HG02840 (cell line): ENCODE results near the gene P2RX2.

Experiments
- ATAC-seq: cut with Tn5 transposase; IDR thresholded peaks from one replicate; pipeline ENCODE4 v1.9.1; 2021; ENCODE audit warnings: mild to moderate bottlenecking, moderate library complexity, moderate number of reproducible peaks; ENCODE audit not compliant: unreplicated experiment, low FRiP score

Gene P2RX2

DNA sequence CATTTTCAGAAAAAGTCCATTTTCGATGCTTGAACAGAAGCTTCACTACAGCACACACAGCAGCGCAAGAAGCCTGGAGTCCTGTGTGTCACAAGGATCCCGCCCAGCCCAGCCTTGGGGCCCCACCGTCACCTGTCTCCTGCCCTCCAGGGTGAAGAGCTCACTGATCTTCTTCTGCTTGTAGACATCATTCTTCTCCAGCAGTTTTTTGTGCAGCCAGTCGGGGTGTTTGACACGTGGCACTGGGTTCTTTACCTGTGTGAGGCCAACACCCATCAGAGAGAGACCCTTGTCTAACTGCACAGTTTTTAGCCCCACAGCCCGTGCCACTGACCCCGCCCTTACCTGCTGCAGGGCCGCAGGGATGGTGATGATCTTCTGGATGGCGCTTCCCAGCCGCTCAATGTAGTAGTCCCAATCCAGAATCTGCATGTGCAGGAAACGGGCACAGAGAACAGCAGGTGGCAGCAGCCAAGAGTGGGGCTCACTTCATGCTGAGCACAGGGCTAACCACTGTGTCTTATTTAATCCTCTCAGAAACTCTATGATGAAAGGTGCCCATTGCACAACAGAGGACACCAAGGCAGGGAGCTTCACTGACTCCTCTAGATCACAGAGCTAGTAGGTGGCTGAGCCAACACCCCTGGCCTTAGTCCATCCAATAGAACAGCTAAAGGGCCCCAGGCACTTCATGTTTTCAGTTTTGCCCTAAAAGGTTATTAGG is 38.6 kb downstream of the P2RX2 start:
- ATAC-seq, result no peak

DNA sequence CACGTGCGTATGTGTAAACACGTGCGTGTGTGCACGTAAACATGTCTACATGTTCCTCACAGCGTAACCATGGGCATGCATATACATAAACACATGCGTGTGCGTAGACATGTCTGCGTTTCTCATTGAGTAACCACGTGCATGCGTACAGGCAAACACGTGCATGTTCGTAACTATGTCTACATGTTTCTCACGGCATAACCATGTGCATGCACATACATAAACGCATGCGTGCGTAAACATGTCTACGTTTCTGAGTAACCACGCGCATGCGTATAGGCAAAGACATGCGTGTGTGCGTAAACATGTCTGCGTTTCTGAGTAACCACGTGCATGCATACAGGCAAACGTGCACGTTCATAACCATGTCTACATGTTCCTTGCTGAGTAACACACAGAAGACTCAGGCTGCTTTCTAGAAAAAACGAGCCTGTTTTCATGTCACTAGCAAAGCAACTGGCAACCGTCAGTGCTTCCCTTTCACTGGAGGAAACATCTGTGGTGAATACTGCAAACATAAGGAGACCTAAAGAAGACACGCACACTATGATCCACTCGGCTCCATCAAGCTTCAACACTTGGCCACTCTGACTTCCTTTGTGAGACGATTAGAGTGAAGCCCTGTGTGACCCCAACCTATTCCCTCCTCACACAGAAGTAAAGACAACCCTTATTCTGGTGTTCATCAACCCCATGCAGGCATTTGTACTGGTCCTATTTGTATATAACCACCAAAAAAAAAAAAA is 39.7 kb downstream of the P2RX2 start:
- ATAC-seq, result no peak

DNA sequence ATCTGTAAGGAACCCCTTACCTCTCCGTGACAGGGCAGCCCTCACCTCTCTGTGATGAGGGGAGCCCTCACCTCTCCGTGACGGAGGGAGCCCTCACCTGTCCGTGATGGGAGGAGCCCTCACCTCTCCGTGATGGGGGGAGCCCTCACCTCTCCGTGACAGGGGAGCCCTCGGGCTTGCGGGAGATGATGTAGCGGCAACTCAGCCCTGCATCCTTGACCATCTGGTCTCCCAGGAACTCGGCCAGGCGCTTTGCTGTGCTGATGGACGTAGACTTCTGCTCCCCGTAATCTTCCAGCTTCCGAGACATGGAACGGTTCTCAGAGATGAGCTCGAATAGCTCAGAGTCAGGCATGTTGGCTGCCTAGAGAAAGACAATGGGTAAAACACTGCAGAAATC is 40.6 kb downstream of the P2RX2 start:
- no peak for ATAC-seq

DNA sequence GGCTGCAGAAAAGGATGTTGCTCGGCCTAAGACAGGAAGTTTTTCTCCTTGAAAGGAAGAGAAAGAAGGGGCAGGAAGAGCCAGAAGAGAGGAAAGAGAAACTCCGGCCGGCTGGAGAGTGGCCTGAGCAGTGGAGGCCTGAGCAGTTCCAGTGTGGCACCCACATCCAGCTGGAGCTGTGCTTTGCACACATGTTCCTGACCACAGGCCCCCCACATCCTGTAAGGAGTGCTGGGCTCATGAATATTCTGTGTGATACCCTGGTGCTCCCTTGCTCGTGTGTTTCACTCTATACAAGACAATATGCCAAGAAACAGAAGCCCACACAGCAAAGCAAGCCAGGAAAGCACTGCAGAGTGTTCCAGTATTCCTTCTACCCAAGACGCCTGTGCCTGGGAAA is 41.5 kb downstream of the P2RX2 start:
- no peak for ATAC-seq

DNA sequence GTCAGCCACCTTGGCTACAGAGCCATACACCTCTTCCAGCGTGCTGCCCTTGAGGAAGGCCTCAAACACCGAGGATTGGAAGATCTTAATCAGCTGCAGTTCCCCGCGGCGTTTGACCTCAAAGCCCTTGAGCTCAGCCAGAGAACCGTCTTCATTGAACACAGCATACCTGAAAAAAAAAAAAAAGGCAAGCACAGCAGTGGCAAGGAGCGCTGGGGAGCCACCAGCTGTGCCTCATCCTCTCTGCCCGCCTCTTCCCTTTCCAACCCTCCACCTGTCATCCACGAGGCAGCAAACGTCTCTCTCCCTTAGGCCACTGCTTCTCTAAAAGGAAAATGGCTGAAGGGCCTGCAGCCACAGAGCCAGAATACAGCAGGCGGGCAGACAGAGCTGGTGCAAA is 42.4 kb downstream of the P2RX2 start:
- no peak for ATAC-seq

DNA sequence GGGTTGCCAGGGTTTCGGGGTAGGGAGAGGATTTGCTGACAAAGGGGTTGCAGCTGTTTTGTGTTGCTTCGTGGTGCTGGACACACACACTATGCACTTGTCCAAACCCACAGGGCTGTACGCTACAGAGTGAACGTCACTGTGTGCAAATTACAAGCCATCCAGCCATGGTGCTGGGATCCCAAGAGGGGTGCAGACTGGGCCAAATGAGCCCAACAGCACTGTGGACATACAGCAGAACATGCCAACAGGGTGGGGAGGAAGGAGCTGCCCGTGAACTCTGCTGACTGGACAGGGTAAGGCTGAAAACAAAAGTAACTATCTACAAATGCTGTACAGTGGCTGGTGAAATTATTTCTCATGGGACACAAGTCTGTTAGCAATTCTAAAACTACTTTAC is 43.4 kb downstream of the P2RX2 start:
- no peak for ATAC-seq

DNA sequence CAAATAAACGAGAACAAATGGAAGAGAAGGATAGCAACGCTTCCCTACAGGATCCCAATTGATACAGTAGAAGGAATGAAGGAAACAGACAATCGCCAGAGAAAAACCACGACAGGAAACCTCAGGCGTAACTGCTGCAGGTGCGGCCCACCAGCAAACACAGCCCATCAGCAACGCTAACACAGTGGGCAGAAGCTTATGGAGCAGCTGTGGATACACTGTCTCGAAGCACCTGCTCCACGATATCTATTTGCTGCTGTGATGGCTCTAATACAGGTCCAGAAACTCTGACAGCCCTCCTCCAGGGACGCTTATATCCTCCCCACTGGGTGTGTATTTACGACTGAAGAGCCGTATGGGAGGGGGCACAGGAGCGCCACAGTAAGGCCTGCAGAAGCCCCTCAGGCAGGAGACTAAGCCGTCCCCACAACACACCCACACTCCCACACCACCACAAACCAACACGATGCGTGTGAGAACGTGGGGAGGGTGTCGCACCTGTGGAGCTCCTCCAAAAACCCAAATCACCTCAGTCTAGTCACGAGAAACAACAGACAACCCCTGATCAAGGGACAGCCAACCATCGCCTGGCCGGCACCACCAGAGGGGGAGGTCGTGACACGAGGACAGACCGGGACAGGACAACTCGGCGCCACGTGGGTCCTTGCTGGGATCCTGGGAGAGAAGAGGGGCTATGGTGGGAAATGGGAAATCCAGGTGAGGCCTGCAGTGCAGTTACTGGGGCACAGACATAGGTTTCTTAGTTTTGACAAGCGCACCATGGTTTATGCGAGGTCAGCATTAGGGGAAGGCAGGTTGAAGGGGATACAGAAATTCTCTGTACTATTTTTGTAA is 44.6 kb downstream of the P2RX2 start:
- ATAC-seq, result no peak

DNA sequence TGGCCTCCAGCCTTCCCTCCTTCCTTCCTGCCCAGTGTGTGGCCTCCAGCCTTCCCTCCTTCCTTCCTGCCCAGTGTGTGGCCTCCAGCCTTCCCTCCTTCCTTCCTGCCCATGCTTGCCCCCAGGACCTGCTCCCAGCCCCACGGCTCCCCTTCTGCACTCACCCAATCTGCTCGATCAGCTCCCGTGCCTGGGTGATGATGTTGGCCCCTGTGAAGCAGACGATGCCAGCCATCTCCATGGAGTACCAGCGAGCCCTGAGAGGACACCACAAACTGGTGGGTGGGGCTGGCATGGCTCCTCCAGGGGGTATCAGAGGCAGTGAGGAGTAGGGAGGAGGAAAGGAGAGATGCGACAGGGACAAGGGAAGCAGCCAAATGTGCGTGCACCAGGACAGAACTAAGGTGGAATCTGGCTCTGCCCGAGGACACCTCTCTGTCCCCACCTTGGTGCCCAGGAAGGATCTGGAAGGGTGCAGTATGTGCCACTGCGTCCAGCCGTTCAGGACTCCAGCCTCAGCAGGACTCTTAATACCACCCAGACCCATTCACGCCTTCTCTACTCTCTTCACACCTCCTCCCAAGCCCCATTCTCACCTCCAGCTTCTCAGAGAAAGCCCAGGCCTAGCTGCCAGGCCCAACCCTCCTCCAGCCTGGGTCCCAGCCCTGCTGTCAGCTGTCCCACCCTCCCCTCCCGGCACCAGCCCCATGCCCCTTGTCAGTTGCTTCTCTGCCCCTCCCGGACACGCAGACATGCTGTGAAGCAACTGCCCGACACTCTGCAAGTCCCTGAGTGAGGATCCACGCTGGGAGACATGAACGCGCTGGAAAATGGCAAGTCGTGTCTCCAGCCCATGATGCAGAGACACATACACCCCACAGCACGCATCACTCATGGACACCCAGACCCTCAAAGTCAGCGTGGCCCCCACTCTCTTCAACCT is 45.9 kb downstream of the P2RX2 start:
- no peak for ATAC-seq

DNA sequence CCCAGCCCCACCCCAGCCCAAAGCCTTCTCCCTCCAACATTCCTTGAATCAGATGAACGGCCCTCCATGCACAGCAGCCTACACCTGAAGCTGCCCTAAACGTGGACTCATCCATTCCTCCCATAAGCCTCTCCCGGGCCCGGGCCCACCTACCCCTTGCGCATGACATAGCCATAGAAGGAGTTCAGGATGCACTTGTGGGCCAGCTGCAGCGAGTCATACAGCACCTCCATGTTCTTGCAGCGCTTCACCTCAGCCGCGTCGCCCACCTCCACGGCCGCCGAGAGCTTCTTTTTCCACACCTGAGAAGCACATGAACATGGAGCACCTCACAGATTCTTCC is 46.5 kb downstream of the P2RX2 start:
- no peak for ATAC-seq

DNA sequence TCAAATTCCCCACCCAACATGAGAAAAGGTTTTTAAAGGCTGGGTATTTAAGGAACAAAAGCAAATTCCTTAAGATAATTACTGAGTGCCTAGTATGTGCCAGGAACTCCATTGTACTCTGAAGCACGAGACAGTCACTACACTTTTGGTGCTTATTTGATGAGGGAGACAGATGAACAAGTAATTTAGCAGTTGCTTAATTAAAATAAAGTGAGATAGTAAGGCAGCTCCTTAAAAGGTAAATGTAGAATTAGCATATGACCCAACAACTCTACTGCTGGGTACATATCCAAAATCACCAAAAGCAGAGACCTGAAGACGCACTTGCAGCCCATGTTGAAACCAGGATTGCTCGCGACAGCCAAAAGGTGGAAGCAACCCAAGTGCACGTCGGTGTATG is 47.2 kb downstream of the P2RX2 start:
- ATAC-seq, result no peak

DNA sequence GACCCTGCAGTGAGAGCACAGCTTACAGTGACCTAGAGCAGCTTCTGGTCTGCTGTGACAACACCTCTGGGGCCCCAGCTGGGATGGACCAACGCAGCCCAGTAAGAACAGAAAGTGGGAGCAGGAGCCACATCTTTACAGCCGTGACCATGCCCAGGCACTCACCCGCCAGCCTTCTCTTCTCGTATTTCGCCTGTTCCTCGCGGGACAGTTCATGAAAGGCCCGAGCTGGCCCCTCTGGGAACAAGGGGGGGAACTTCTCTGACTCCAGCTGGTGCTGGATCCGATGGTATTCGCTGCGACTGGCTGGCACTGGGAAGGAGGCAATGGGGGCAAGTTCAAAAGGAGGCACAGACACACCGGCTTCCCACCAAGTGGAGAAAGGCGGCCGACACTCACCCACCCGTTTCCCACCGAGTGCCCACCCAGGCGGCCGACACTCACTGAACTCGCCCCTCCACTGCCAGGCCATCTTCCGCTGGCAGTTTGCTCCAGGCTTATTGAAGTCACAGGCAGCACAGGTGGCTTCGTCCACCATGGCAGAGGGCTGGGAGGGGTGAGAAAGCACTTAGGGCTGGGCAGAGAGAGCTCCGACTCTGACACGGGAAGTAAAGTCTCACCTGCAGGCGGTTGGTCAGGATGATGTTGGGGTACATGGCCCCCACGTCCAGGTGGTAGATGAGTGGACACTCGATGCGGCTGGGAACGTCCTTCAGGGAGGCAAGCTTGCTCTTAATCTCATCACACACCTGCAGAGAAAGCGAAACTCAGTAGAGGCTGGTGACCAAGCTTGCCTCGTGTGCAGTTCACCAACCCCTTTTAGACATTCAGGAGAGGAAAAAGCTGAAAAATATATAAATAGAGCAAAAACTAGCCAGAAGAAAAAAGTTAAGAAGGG is 49.9 kb downstream of the P2RX2 start:
- no peak for ATAC-seq

DNA sequence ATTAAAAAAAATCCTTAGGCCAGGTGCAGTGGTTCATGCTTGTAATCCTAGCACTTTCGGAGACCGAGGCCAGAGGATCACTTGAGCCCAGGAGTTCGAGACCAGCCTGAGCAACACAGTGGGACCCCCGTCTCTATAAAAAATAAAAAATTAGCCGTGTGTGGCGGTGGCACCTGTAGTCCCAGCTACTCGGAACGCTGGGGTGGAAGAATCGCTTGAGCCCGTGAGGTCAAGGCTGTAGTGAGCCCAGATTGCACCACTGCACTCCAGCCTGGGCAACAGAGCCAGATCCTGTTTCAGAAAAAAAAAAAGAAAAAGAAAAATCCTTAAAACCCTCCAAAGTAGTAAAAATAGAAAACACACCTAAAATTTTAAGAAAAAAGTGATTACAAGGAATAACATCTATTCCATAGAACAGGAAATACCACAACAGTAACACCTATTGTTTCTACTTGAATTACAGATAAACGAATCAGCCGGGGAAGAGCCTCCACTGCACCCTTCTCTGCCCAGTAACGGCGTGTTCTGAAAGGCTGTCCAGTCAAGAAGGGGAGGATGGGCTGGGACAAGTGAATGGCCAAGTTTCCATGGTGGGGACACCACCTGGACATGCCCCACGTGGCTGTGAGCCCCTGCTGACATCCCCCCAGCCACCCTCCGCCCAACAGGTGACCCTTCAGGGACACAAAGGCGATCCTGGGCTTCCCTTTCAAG is 50.7 kb downstream of the P2RX2 start:
- no peak for ATAC-seq
